ENCODE measurements around the gene KCNH2.

GRCh38 chr7:150988230-150989226 is 10.4 kb upstream of the KCNH2 start:
- TF ChIP-seq, protein P1, sequence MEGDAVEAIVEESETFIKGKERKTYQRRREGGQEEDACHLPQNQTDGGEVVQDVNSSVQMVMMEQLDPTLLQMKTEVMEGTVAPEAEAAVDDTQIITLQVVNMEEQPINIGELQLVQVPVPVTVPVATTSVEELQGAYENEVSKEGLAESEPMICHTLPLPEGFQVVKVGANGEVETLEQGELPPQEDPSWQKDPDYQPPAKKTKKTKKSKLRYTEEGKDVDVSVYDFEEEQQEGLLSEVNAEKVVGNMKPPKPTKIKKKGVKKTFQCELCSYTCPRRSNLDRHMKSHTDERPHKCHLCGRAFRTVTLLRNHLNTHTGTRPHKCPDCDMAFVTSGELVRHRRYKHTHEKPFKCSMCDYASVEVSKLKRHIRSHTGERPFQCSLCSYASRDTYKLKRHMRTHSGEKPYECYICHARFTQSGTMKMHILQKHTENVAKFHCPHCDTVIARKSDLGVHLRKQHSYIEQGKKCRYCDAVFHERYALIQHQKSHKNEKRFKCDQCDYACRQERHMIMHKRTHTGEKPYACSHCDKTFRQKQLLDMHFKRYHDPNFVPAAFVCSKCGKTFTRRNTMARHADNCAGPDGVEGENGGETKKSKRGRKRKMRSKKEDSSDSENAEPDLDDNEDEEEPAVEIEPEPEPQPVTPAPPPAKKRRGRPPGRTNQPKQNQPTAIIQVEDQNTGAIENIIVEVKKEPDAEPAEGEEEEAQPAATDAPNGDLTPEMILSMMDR (IDR thresholded peaks at IDR 0.05): peak; percentile 90 to 96 (median 92)
- no peak for TF ChIP-seq POLR2A (IDR thresholded peaks at IDR 0.05; ENCODE audit: low read depth)
